HG02763 (cell line): ENCODE results near the gene RFPL2.

Experiments
- ATAC-seq: cut with Tn5 transposase; IDR thresholded peaks from one replicate; pipeline ENCODE4 v1.9.1; 2021; ENCODE audit warnings: mild to moderate bottlenecking, moderate library complexity; ENCODE audit not compliant: unreplicated experiment

Gene RFPL2

DNA sequence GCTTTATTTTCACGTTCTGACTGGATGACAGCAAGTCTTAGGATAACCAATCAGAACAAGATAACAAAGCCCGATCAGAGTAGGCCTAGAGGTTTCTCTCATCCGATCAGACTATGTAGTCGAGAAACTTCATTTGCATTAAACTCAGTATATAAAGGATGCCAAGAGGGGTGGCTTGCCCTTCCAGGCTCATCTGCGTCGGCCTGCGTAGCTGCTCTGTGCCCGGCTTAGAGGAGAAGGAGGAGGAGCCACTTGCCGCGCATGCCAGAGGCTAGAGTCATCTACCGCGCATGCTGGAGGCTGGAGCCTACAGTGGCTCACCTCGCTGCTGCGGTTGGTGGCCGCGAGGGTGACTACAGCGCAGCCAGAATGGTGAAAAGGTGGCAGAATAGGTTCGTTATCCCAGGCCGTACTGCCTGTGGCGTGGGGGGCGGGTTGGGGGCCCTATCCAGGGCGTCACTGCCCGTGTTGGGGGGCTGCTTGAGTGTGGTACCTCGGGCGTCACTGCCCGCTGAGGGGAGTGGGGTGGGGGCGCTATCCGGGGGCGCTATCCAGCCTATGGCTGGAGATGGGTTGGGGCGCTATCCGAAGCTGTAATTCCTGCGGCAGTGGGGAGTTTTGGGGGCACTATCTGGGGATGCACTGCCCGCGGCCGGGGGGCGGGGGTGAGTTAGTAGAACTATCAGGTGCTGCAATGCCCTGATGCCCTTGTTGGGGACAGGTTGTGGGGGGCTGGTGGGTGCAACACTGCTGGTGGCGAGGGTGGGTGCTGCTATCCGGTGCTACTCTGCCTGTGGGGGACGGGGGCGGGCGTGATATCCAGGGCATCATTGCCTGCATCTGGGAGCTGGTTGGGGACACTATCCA lies at the start of gene RFPL2:
Gene RFPL2, minus strand, starts transcription at position 218 of the 867 bp plus-strand sequence. CDS start 2,622 bp downstream, outside the sequence.
- ATAC-seq = no peak

GRCh38 chr22:32249231-32249630 lies 44.4 kb upstream of the RFPL2 start:
- no peak for ATAC-seq

DNA sequence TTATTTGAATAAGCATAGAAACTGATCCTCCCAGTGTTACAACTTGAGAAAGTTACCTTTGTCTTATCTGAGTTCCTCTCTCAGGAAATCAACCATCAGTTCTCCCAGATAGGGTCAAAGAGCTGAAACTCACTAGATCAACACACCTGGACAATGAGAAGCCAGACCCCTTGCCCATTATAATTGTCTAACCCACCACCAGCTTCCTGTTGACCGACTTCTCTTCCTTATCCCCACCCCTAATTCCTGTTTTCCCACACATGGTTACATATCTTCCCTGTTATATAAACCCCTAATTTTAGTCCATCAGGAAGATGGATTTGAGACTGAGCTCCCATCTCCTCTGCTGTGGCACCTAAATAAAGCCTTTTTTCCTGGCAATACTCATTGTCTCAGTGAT lies 43.4 kb upstream of the RFPL2 start:
- ATAC-seq = no peak

GRCh38 chr22:32246166-32246565 lies 41.3 kb upstream of the RFPL2 start:
- ATAC-seq = no peak

DNA sequence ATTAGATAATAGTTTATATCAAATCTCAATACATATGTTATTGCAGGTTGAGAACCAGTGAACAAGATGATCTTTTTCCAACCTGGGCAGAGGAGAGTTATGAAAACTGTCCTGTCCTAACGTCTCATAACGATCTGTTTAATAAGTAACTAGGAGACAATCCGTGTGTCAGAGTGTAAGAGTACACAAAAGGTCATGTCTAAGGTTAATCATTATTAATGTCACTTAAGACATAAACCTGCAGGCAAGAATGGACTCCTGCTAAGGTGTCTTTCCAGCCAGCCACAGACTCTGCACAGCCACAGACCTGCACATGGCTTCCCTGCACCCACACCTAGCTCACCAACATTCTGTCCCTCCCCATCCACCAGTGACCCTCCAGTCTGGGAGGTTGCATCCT lies 40.2 kb upstream of the RFPL2 start:
- no peak for ATAC-seq

GRCh38 chr22:32244547-32244946 lies 39.7 kb upstream of the RFPL2 start:
- ATAC-seq = no peak

DNA sequence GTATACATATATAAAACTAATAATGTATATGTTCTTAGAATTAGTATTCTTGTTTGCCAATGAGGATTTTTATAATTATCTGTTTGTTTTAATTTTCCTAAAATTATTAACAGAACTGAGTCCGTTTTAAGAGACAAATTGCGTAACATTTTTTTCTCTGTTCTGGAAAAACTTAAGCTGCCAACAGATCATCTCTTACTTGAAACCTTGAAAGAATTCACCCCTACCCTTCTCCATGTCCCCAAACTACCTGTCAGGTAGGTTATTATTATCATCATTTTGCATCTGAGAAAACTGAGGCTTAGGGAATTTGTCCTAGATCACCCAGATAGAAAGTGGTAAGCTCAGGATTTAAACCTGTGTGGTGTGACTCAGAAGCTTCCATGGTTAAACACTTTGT lies 35.6 kb upstream of the RFPL2 start:
- ATAC-seq = no peak

GRCh38 chr22:32237906-32238305 lies 33.0 kb upstream of the RFPL2 start:
- ATAC-seq = no peak

GRCh38 chr22:32236970-32237369 lies 32.1 kb upstream of the RFPL2 start:
- ATAC-seq = no peak

DNA sequence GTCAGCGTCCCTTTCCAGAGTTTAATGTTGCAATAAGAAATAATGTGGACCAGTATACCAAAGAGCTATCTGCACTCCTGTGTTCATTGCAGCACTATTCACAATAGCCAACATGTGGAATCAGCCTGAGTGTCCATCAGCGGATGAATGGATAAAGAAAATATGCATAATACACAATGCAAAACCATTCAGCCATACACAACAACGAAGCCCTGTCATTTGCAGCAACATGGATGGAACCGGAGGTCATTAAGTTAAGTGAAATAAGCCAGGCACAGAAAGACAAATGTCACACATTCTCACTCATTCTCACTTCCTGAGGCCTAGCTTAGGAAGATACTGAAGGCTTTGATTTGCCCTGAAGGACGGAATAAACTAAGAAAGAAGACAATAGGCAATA lies 28.2 kb upstream of the RFPL2 start:
- no peak for ATAC-seq

- ATAC-seq = no peak
These were observed 27.4 kb upstream of the RFPL2 start for GRCh38 chr22:32232191-32232830.

DNA sequence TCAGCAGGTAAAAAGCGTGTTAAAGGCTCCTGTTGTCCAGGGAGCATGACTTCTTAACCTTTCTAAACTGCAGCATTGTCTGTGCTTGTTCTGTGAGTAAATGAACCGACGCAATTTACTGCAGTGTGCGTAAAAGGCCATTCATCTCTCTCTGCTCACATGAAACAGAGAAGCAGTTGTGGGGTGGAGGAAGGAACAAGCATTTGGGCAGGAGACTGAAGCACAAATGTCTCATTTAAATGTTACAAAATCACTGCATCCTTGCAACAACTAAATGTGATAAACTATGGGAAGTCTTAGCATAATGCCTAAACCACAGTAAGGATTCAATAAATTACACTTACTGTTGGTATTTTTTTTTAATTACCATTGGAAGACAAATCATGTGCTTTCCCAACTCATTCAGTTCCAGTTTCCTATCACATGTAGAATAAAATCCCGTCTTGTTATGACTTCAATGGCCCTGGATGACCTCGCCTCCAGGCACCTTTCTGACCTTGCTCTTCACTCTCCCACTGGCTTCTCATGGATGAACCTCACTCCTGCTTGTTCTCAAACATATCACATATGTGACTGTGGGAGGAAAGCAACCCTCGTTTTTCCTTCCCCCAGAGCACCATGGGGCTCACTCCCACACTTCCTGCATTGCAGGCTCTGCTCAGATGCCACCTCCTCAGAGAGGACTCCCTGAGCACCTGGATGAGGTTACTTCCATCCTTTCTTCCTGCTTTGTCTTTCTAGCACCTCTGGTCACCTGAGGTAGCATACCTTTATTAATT lies 21.6 kb upstream of the RFPL2 start:
- ATAC-seq = no peak

DNA sequence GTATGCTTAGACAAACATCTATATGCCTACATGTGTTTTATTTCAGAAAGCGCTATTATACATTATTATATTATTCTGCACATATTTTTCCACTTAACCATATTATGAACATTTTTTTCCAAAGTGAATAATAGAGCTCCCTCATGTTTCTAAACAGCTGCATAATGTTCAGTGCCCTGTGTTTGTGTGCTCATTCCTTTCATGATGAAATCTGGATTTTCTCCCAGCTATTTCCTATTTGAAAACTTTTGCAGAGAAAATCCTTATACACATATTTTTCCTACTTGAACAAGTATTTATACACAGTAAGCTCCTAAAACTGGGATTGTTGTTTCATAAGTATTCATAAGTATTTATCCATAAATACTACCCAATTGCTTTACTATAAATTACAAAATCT lies 18.1 kb upstream of the RFPL2 start:
- ATAC-seq = no peak

DNA sequence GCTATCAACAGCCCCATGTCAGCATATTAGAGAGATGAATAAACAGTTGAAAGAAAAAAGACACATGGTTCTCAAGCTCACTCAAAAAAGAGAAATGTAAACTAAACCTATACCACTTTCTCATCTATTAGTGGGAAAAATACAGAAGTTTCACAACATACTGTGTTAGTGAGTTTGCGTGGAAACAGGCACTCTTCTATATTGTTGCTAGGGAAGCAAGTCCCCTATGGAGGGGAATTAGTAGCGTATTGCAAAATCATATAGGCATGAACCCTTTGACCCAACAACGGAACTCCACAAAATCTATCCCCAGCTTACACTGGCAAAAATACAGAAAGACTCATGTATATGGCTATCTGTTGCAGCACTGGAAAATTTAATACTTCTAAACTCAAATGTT lies 14.2 kb upstream of the RFPL2 start:
- no peak for ATAC-seq

GRCh38 chr22:32218470-32218869 lies 13.6 kb upstream of the RFPL2 start:
- no peak for ATAC-seq

- no peak for ATAC-seq
These were observed 12.6 kb upstream of the RFPL2 start for GRCh38 chr22:32217465-32217864.

GRCh38 chr22:32216911-32217310 lies 12.0 kb upstream of the RFPL2 start:
- no peak for ATAC-seq

DNA sequence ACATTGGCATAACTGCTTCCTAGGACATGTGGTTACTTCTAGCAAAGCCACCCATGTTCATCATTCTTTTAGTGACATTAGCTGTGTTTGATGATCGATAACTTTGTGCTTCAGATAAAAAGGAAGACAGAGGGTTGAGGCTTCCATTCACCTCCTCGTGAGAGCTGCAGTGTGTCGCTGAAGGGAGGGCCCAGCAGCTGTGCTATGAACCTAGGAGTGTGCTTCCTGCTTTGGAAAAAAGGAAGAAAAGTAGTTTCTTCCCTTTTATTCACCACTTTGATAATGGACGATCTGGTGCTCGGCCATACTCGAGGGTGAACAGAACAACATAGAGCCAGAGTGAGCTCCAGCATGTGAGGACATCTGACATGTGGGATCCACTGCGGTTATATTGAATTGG lies 6.1 kb upstream of the RFPL2 start:
- ATAC-seq = no peak

- ATAC-seq = no peak
These were observed 3.8 kb upstream of the RFPL2 start for GRCh38 chr22:32208681-32209080.

GRCh38 chr22:32207971-32208480 lies 3.2 kb upstream of the RFPL2 start:
- no peak for ATAC-seq
